Pulmonary artery endothelial cell (primary cell): ENCODE results near the gene C5orf34. TPM values are rescaled to one million over a fixed set of nuclear protein-coding genes. Genes with fewer than 3 reads are reported as not detected.

Experiments used
- total RNA-seq: library from RNA; depleted of rRNA; stranded (reverse); fragments of >200 nt; gene quantifications from 2 replicates; pipeline ENCODE4 v1.2.3, GENCODE V29; 2014

The C5orf34 gene
- total RNA-seq, 1 donor from 2014 or later: 4.2 TPM

Other genes starting within 250 kb of the C5orf34 start
- gene HMGCS1, start 201.7 kb downstream of the C5orf34 start, total RNA-seq: 64.8 and 80.5 TPM in 2 replicates
- gene CCL28, start 102.8 kb downstream of the C5orf34 start, total RNA-seq: 0.85 and 1.1 TPM in 2 replicates
- gene TMEM267, start 31.3 kb downstream of the C5orf34 start, total RNA-seq: 8.9 and 9.8 TPM in 2 replicates
- gene PAIP1, start 41.9 kb upstream of the C5orf34 start, total RNA-seq: 85.5 and 97.8 TPM in 2 replicates
- gene NNT, start 88.0 kb upstream of the C5orf34 start, total RNA-seq: 61.9 and 79.3 TPM in 2 replicates